Measurements from ENCODE around the gene RDH8. TPM values are rescaled to one million over a fixed set of nuclear protein-coding genes. Genes with fewer than 3 reads are reported as not detected.

RDH8 gene
- total RNA-seq, 1 experiment from 2014 or later: not detected

DNA sequence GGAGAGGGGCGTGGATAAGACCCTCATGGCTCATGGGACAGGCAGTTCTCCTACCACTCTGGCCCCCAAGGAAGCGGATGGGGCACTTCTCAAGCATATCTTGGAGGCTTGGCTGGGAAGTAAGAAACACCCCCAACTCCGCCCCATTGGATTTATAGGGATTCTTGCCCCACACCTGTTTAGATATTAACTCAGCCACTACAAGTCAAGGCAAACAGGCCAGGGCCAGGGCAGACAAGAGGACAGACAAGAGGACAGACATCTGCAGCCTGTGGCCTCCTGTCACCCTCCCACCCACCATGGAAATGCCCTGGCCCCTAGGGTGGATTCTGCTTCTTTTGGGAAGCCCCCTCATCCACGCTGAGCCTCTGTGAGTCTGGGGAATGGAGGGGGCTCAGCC is 24.1 kb downstream of the RDH8 start:
- TF ChIP-seq, protein P1, sequence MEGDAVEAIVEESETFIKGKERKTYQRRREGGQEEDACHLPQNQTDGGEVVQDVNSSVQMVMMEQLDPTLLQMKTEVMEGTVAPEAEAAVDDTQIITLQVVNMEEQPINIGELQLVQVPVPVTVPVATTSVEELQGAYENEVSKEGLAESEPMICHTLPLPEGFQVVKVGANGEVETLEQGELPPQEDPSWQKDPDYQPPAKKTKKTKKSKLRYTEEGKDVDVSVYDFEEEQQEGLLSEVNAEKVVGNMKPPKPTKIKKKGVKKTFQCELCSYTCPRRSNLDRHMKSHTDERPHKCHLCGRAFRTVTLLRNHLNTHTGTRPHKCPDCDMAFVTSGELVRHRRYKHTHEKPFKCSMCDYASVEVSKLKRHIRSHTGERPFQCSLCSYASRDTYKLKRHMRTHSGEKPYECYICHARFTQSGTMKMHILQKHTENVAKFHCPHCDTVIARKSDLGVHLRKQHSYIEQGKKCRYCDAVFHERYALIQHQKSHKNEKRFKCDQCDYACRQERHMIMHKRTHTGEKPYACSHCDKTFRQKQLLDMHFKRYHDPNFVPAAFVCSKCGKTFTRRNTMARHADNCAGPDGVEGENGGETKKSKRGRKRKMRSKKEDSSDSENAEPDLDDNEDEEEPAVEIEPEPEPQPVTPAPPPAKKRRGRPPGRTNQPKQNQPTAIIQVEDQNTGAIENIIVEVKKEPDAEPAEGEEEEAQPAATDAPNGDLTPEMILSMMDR (conservative IDR thresholded peaks at IDR 0.05): no peak
- Histone ChIP-seq H3K27ac (ENCODE audit: insufficient read length, low read depth, low read length) (no peak overlapping the region), H2BK120ac (ENCODE audit: low read depth, low read length, poor library complexity, severe bottlenecking) (no peak overlapping the region), H4K20me1 (ENCODE audit: control insufficient read depth, insufficient read depth, insufficient read length) (no peaks in the 10 kb centered on the region), H3K4me1 (ENCODE audit: insufficient read depth, low read length) (no peaks in the 10 kb centered on the region), H3K79me1 (ENCODE audit: insufficient read depth, low read depth, low read length, poor library complexity, severe bottlenecking) (no peaks in the 10 kb centered on the region), H3K23me2 (ENCODE audit: insufficient read length, low read depth, low read length, poor library complexity, severe bottlenecking) (no peaks in the 10 kb centered on the region), H3T11ph (ENCODE audit: low read length) (no peak overlapping the region), H2BK12ac (ENCODE audit: insufficient read length, low read depth, low read length) (no peak overlapping the region), H2AFZ (ENCODE audit: low read length) (no peak overlapping the region), H3K4me2 (ENCODE audit: insufficient read depth, insufficient read length, low read length) (no peak overlapping the region), H3K27me3 (ENCODE audit: insufficient read depth, low read length) (no peaks in the 10 kb centered on the region), H3K79me2 (ENCODE audit: insufficient read depth, low read length) (no peaks in the 10 kb centered on the region), H3K4ac (ENCODE audit: low read depth, low read length) (no peak overlapping the region), H3K56ac (ENCODE audit: insufficient read length, low read depth, low read length) (no peak overlapping the region), H3K23ac (ENCODE audit: insufficient read length, low read depth, low read length) (no peak overlapping the region), H2BK20ac (ENCODE audit: low read depth, low read length, poor library complexity, severe bottlenecking) (no peak overlapping the region), H3K9me3 (ENCODE audit: control insufficient read depth, low read depth, low read length) (no peaks in the 10 kb centered on the region), H2BK5ac (ENCODE audit: insufficient read length, low read length) (no peak overlapping the region), H3K9ac (ENCODE audit: extremely low read depth, insufficient read length, low read length) (no peak overlapping the region), H3K14ac (ENCODE audit: insufficient read depth, low read length) (no peak overlapping the region), H2BK15ac (ENCODE audit: low read depth, low read length) (no peak overlapping the region), H3K18ac (ENCODE audit: insufficient read length, low read depth, low read length) (no peak overlapping the region), H4K5ac (ENCODE audit: insufficient read length, low read depth, low read length) (no peak overlapping the region), H4K91ac (ENCODE audit: insufficient read length, low read depth, low read length) (no peak overlapping the region), H2AK5ac (ENCODE audit: insufficient read length, low read length) (no peak overlapping the region), H4K8ac (replicated peaks; ENCODE audit: insufficient read length, low read depth, low read length) (no peak overlapping the region)
- no peak overlapping the region for H3K4me3 Mint-ChIP-seq
- peaks cover 6 to 11% of the 10 kb centered on the region in 2 experiments; a peak in 3 of 4 replicates for H3K4me1 Mint-ChIP-seq
- H3K36me3 Mint-ChIP-seq (ENCODE audit: insufficient read depth in 1 of 3, low read depth in 3 of 3): no peaks in the 10 kb centered on the region
- no peak overlapping the region for H3K27ac Mint-ChIP-seq
- peaks cover 83% of the 10 kb centered on the region for H3K27me3 Mint-ChIP-seq (ENCODE audit: low read depth)
- no peak for DNase-seq
- no CpG with 5 or more reads among the region's 4 CpGs for WGBS (ENCODE audit: extremely low coverage, insufficient read length, low lambda C conversion rate)
- no peaks in the 10 kb centered on the region for H3K9me3 Mint-ChIP-seq
